NCI-H526 (cell line): ENCODE data around the gene VEPH1.

Experiments
- DNase-seq, 2 experiments: peaks; one replicate each; lab custom pipeline; 2025; lab: John Stamatoyannopoulos, UW

VEPH1 gene

DNA sequence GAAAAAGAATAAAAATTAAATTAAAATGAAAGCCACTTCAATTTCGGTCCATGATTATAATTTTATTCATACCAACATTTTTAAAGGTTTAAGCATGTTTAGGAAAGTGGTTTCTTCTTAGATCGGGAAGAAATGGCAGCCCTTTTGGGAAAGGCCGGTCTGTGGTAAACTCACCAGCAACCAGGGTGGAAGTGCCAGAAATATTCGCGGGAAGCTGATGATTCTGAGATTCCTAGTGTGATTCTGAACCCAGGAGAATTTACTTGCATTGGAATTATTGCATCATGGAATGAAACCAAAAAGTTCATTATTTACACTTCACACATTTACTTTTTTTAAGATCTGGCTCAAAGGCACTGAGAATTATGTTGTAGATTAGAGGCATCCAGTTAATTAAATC lies 246.1 kb downstream of the VEPH1 start:
- no peak for DNase-seq

DNA sequence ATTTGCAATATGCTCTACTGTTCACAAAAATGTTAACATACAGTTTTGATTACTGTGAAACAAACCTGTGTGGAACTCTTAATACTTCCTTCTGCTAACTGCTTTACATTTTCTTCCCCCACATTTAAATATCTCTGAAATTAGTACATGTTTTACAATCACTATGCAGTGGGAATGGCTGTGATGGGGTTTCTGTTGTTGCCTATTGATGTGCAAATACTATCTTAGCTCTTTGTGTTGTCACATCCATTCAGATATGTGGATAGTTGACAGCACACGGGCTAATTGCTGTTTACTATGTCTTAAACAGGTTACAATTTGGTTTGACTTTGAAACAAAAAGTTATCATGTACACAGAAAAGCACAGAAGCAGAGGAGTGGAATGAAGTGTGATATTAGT lies 247.4 kb downstream of the VEPH1 start:
- DNase-seq: no peak

DNA sequence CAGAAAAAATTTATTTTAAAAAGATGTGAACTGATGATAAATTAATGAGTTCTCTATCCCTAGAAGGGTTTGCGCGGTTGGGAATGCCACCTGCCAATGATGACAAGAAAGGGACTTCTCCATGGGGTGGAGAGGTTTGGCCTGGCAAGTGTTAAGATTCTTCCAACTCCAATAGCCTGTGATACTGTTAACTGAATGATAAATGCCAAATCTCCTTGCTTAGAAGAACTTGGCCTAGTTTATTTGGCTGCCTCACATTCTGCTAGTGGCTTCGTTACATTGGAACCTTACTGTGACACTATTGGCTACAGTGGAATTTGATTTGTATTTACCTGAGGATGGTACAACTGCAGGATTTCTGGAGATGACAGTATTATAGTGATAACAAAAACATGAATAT lies 251.5 kb downstream of the VEPH1 start:
- DNase-seq: no peak

DNA sequence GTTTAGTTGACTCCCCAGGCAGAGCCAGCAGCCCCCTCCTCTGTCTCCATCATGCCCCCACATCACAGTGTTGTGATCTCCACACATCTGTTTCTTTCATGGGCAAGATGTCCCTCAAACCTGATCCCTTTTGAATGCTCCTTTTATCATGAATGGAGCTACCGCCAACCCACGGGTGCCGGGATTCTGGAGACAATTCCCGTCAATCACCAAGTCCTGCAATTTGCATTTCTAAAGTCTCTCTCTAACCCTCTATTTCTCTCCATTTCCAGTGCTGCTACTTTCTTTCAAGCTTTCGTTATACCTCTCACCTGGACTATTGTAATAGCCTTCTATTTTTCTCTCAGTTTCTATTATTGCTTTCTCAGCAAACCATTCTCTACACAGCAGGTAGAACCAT lies 253.6 kb downstream of the VEPH1 start:
- DNase-seq: no peak

DNA sequence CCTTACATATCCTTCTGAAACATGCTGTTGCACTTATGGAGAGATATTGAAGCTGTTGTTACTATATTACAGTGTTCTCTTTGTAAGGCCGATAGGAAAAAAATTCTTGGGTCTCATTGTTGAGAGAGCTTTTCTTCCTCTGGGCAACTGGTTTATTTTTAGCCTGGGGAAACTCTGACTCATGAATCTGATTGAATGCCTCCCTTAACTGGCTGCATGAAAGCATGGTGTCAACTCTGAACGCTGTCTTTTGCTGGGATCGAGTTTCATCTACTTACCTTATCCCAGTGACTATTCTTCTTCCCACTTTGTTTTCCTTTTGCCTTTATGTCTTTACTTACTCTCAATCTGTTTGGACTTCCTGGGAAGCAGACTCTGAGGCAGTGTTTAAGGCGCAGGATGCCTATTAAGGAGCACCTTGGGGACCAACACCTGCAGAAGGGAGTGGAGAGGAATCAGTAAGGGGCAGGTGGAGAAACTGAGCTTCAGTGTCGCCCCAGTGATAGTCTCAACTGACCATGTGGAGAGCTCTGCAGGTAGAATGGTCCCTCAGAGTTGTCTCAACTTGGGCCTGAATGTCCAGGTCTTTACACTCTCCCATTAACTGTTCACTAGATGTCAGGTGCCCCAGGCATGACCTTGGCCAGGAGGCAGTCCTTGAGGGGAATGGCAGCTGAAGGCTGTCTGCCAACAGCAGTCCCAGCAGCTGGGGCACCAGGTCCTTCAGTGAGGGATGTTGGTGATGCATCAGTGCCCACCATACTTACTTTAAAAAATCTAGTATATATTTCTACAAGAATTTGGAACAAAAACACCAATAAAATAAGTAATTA lies 254.4 kb downstream of the VEPH1 start:
- DNase-seq: no peak

DNA sequence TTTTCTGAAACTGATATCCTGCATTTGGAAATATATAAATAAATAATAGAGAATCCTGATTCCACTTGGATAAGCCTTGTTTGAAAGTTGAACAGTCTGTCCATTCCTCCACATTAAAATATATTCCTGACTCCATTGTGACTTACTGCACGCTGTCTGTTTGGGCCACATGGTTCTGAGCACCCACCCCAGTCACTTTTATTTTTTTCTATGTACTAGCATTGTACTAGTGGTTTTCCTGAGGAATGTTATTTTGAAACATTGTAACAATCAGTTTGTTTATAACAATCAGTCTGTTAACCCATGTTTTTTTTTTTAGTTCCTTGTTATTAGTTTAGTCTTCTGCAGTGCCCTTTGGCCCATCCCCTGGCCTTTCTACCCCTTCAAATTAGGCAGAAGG lies 255.8 kb downstream of the VEPH1 start:
- DNase-seq: no peak

DNA sequence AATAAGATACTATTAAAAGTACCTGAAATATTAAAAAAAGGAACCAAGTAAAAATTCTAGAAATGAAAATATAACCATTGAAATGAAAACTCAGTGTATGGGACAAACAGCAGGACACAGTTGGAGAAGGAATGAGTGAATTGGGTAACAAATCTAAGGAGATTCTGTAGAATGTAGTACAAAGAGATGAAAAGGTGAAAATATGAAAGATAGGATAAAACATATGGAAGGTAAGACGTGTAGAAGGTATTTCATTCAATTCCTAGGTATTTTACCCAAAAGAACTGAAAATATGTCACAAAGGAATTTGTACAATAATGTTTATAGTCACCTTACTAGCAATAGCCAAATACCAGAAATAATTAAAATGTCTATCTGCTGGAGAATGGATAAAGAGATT lies 260.4 kb downstream of the VEPH1 start:
- no peak for DNase-seq

DNA sequence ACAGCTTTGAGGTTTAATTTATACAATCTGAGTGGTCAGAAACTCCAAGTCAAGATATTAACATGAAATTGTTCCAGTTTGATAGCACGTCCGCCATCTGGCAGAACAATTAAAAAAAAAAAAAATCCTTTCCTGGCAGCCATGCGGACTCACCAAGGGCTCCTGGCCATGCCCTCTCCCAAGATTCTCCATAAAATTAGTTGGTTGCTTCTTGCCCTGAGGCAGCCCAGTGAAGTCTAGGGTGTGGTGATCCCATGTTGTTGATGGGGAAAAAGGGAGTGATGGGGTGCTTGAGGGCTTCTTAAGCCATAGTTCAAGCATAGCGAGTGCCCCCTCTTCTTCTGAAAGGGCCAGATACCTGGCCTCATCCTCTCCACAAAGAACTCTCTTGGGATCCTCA lies 261.6 kb downstream of the VEPH1 start:
- DNase-seq: no peak

DNA sequence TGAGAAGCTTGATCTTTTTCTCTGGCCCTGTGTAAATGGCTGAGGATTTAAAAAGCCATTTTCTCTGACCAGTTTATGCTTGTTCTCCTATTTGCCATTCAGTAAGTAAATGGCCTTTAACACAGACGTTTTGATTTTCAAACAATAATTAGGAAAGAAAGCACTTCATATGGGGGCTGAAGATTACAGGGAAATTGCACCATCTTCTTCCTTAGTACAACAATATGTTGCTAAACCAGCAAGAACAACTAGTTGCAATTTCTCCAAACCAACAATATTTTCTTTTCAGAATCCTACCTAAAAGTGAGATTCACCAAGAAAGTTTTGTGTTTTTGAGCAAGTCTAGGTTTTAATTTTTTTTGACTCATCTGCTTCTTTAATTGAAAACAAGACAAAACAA lies 262.8 kb downstream of the VEPH1 start:
- no peak for DNase-seq

DNA sequence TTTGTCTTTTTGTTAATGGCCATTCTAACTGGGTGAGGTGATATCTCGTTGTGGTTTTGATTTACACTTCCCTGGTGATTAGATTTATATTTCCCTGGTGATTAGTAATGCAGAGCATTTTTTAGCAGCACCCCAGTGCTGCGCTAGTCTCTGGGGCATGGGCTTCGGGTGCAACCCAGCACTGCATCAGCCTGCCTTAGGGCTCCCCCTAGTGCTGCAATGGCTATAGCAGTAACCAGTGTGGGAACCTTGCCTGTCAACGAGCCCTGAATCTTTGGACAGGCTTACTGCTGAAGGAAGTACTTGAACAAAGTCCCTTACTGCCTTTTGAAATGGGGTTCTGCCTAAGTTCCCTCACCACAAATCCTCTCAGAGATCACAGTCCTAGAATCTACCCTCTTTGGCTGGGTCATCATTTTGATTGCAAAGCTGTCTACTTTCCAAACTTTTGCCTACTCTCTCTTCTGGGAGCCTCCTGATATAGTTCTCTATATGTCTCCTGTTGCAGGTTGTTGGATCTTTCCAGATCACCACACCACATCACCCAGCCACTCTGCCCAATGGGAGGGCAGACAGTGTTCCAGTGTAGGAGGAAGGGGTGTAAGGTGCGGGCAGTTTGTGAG lies 264.0 kb downstream of the VEPH1 start:
- peak; percentile 39 to 82 for DNase-seq

DNA sequence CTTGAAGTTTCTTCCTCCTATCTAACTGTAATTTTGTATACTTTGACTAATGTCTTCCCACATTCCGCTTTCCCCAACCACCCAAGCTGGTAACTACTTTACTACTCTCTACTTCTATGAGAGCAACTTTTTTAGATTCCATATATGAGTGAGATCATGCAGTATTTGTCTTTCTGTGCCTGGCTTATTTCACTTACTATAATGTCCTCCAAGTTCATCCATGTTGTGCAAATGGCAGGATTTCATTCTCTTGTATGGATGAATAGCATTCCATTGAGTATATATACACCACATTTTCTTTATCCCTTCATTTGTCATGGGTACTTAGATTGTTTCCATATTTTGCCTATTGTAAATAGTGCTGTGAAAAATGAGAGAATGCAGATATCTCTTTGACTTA lies 264.8 kb downstream of the VEPH1 start:
- peak; percentile 34 to 50 for DNase-seq

DNA sequence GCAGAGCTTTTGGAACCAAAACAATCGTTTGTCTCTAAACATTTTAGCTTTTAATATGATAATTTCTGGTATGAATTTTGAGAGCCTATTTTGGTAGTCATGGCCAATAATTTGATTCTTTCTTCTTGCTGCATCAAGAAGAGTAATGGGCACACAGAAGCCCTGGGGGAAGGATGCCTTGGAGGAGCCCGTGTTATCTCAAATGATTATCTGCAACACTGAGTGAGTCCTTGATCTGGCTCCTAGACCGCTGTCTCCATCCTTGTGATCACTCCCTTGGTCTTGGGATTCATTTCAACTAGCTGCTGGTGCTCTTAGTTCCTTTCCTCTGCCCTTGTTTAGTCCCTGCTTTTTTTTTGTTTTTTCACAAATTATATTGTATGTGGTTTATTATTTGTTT lies 265.3 kb downstream of the VEPH1 start:
- no peak for DNase-seq

DNA sequence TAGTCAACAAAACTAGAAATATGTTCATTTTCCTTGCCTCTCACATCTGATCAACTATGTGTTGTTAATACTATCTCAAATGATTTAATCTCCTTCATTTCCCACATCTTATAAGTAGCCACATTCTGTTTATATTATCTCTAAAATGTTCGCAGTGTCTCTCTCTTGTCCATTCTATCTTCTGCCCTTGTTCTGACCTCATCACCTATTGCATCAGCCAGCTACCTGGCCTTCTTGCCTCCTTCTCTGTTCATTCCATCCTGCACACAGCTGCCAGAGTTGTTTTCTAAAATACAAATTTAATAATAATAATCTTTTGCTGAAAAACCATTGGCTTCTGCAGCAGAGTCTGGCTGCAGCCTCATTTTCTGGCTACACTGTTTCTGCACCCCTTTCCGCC lies 267.9 kb downstream of the VEPH1 start:
- DNase-seq: no peak

DNA sequence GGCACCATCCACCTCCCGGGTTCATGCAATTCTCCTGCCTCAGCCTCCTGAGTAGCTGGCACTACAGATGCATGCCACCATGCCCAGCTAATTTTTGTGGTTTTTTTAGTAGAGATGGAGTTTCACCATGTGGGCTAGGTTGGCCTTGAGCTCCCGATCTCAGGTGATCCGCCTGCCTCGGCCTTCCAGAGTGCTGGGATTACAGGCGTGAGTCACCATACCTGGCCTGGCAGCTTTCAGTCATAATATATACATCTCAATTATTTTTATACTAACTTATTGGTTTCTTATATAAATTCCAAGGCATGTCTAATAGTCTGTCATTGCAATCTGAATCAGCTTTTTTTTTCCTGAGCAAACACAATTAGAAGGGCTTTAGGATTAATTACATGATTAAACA lies 269.3 kb downstream of the VEPH1 start:
- DNase-seq: no peak

DNA sequence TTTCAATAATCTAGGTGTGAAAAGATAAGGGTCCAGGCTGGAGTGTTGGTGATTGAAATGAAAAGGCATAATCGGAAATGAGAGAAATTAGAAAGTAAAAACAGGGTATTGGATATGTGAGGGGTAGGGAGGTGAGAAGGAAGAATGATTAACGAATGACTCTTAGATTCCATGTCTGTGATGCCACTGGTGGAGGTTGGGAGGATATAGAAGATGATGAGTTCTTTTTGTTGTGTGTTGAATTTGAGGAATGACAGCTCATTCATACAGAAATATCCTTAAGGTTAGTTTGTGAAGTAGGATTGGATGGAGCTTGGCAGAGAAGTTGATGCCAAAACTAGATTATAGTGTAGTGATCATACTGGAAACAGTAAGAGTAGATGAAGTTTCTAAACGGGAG lies 271.1 kb downstream of the VEPH1 start:
- DNase-seq: no peak

DNA sequence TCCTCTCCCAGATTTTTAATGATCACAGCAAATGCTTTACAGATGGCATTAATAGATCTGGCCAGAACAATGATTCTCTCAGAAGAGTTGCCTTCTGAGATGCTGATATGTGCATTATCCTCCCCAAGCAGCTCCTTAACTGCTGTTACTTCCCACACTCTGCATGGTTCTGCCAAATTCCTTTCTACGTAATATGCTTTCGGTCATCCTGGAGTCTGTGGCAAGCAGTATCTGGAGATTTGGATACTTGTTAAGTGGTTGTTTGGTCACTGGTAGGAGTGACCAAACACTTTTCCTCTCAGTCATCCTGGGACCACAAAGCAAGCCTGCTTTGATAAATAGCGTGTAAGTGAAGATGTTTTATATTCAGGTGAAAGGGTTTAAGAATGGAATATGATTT lies 272.1 kb downstream of the VEPH1 start:
- DNase-seq: no peak

DNA sequence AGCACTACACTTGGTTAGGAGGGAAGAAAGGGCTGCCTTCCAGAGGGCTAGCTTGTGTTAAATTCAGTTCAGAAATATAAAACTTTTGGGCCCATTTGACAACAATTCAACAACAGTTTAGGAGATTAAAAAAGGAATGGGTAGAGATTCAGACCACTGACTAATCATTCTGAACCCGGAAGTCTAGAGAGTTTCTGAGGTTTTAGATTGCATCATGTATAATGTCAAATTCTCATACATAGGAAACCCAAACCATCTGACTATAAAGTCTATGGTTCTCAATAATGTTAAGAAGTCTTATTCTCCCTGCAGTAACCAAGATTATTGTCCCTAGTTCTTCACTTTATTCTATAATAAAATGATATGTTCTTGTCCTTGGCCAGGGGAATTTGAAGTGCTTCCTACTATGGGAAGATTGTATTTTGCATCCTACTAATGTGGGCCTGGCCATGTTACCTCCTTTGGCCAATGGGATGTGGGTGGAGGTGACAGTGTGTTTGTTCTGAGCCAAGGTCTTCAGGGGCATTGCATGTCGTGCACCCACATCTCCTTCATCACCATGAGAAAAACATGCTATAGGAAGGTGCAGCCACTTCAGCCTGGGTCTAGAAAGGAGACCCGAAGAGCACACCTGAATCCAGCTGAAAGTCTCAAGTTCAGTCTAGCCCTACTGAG lies 276.9 kb downstream of the VEPH1 start:
- DNase-seq: no peak

DNA sequence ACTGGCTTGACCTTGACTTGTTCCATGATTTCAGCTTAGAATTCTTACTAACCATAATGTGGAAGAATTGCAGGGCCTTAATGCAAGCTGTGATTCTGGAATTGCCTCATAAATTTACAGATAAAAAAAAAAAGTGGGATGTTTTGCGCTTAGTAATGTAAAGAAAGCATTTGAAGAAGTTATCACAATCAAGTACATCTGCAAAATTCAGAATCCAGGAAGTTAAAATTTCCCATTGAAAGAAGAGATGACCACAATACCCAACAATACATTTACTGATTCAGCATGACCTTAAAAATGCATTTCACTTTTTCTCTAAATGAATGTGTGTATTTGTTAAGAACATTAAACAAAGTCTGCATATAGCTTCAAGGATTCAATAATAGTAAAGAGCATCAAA lies 278.2 kb downstream of the VEPH1 start:
- DNase-seq: no peak

DNA sequence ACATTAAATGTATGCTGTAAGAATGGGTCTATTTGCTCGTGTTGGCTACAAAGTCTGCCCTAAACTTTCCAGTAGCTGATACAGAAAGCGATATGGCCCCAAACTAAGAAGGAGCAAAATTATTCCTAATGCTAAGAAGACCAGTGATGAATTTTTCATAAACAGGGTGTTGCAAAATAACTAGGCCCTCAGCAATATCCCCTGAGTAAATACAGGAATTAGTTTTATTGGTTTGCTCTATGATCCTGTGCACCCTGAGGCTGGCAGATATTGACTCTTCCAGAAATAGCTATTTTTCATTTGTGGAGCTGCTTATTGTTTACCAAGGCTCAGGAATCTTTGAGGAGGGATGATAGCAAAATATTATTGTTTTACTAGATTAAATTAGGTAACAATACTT lies 282.3 kb downstream of the VEPH1 start:
- DNase-seq: no peak

DNA sequence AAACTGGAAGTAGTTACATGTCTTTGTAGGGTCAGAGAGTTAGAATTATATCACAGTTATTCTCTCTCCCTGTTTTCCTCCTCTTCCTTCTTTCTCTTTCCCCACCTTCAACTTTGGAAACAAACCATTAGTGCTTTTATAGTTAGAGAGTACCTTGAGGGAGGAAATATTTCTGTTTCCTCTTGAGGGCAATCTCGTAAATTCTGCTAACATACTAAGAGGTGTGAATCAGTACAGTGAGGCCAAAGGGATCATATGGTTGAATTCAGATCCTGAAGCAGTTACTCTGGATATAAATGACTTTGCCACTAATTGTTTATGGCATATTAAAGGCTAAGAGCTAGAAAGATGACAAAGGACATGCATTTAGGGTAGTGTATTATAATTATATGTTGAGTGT lies 283.0 kb downstream of the VEPH1 start:
- DNase-seq: no peak

DNA sequence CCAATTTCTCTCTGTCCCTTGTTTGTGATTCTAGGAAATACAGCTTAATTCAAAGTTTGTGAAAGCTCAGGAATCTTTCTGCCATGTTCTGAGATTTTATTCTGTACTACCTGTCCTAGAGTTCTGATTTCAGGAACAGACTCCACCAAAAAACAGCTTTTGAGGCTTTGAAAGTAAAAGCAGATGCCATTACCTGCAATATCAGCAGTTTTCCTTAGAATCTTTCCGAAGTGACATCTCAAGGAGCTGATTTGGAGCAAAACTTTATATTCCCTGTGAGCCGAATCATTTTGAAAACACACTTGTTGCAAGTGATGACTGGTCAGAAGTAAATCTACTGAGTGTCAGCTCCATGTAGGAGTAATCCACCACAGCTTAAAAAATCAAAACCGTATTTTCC lies 284.0 kb downstream of the VEPH1 start:
- no peak for DNase-seq
